GM23338 (cell line): ENCODE data around the gene EP400.

Experiments used
- CTCF ChIP-seq, 2 experiments: fragments of 200-600 bp in 1 of 2; sonication (generic) in 1 of 2; conservative IDR thresholded peaks; 2 replicates each; pipeline versions ENCODE4 v1.5.1 to v1.6.1; 2016 to 2017; ENCODE audit warnings: antibody characterized with exemption in 2 of 2, low read depth in 2 of 2, mild to moderate bottlenecking in 2 of 2, moderate library complexity in 1 of 2
- ETS1 ChIP-seq: IDR thresholded peaks from 2 replicates; pipeline ENCODE4 v1.6.1; 2016; ENCODE audit warnings: antibody characterized with exemption
- EZH2 ChIP-seq: fragments of 200-600 bp; sonication (generic); IDR thresholded peaks from one replicate; pipeline ENCODE4 v1.8.0; 2017; ENCODE audit warnings: antibody characterized with exemption, mild to moderate bottlenecking, low read depth; ENCODE audit not compliant: unreplicated experiment
- EZH2phosphoT487 ChIP-seq: fragments of 200-600 bp; sonication (generic); IDR thresholded peaks from one replicate; pipeline ENCODE4 v1.8.1; 2018; ENCODE audit warnings: antibody characterized with exemption; ENCODE audit not compliant: unreplicated experiment
- JUNB ChIP-seq: IDR thresholded peaks from one replicate; pipeline ENCODE4 v1.6.1; 2016; ENCODE audit warnings: antibody characterized with exemption; ENCODE audit not compliant: unreplicated experiment
- NANOG ChIP-seq: IDR thresholded peaks from 2 replicates; pipeline ENCODE4 v1.6.1; 2016; ENCODE audit warnings: antibody characterized with exemption, borderline replicate concordance
- POLR2AphosphoS5 ChIP-seq: IDR thresholded peaks from 2 replicates; pipeline ENCODE4 v1.6.1; 2016; ENCODE audit warnings: antibody characterized with exemption, low read depth
- REST ChIP-seq: IDR thresholded peaks from one replicate; pipeline ENCODE4 v1.6.1; 2018; ENCODE audit warnings: antibody characterized with exemption; ENCODE audit not compliant: unreplicated experiment
- STAT1 ChIP-seq: IDR thresholded peaks from one replicate; pipeline ENCODE4 v1.6.1; 2016; ENCODE audit warnings: antibody characterized with exemption; ENCODE audit not compliant: unreplicated experiment

GRCh38 chr12:131990066-131990979, 40.6 kb downstream of the EP400 start:
- no peak for TF ChIP-seq EZH2
- TF ChIP-seq CTCF (conservative IDR thresholded peaks at IDR 0.05; ENCODE audit: low read depth in 2 of 2) = no peak
- no peak for TF ChIP-seq JUNB
- TF ChIP-seq EZH2phosphoT487 = no peak
- TF ChIP-seq STAT1 = no peak
- TF ChIP-seq POLR2AphosphoS5 = 0 out of 2 replicates have a peak, but pooled peaks have one; percentile 22
- no peak for TF ChIP-seq REST
- TF ChIP-seq NANOG = peak; percentile 34; the same call in 1 of the 2 replicates
- no peak for TF ChIP-seq ETS1
